Endothelial cell of umbilical vein (primary cell): ENCODE data around the gene SELPLG. TPM values are rescaled to one million over a fixed set of nuclear protein-coding genes. Genes with fewer than 3 reads are reported as not detected.

Experiments used
- BruUV-seq: library from RNA; stranded (reverse); fragments of 400-500 nt; replicated peaks from 2 replicates; lab custom pipeline; 2021; lab: Mats Ljungman, UMichigan
- CTCF ChIA-PET: fragments of 300-600, 350-600 bp; sonication (Branson Sonifier 250); formaldehyde crosslinking; loops from one replicate; lab custom pipeline; 2021; ENCODE audit warnings: antibody characterized with exemption, inconsistent platforms; lab: Charles Lee
- POLR2A ChIA-PET: fragments of 300-600, 350-600 bp; sonication (Branson Sonifier 250); formaldehyde crosslinking; loops from one replicate; lab custom pipeline; 2021; ENCODE audit warnings: antibody characterized with exemption, inconsistent platforms; lab: Charles Lee
- DNase-seq: peaks from one replicate; pipeline ENCODE4 v3.0.0-alpha.2; 2011; ENCODE audit warnings: low read depth, low spot score
- FAIRE-seq: peaks from 2 replicates; lab custom pipeline; 2011; peaks lifted over from hg19 to GRCh38; lab: Jason Lieb, UNC
- H2AFZ ChIP-seq: 2 replicates; pipeline ENCODE4 v1.6.0; 2012; ENCODE audit warnings: low read depth, low read length, control low read depth, inconsistent platforms
- H3K27ac ChIP-seq: 2 replicates; pipeline ENCODE4 v1.5.1; 2011; ENCODE audit warnings: low read depth, mild to moderate bottlenecking, control low read depth, low read length, moderate library complexity; ENCODE audit not compliant: insufficient read depth
- H3K27me3 ChIP-seq, 2 experiments: 2 replicates each; pipeline versions ENCODE4 v1.6.0 to v1.6.1; 2011; ENCODE audit warnings: low read length in 2 of 2, mixed read lengths in 1 of 2; ENCODE audit not compliant: control insufficient read depth in 2 of 2, insufficient read depth in 2 of 2
- H3K36me3 ChIP-seq, 2 experiments: 2 replicates in 1 of 2; 3 replicates in 1 of 2; pipeline ENCODE4 v1.5.1; 2011; ENCODE audit warnings: low read length in 2 of 2, mild to moderate bottlenecking in 1 of 2, moderate library complexity in 1 of 2; ENCODE audit not compliant: control insufficient read depth in 2 of 2, insufficient read depth in 2 of 2; ENCODE audit errors: extremely low read depth in 1 of 2
- H3K4me1 ChIP-seq: 3 replicates; pipeline ENCODE4 v1.5.1; 2011; ENCODE audit warnings: mild to moderate bottlenecking, low read length; ENCODE audit not compliant: control insufficient read depth, insufficient read depth; ENCODE audit errors: extremely low read depth
- H3K4me2 ChIP-seq: 2 replicates; pipeline ENCODE4 v1.6.1; 2011; ENCODE audit warnings: low read length, control low read depth, mixed read lengths; ENCODE audit not compliant: insufficient read depth
- H3K4me3 ChIP-seq, 3 experiments: fragments of 200-600 bp in 1 of 3; sonication (generic), shearing (Covaris generic) in 1 of 3; replicated peaks in 1 of 3; 2 replicates each; pipeline ENCODE4 v1.5.1; 2011 to 2016; ENCODE audit warnings: control low read depth in 3 of 3, low read length in 3 of 3, mild to moderate bottlenecking in 2 of 3, inconsistent platforms in 1 of 3, low read depth in 1 of 3, moderate library complexity in 1 of 3; ENCODE audit not compliant: insufficient read depth in 1 of 3
- H3K79me2 ChIP-seq: 2 replicates; pipeline ENCODE4 v1.6.0; 2012; ENCODE audit warnings: low read length, inconsistent platforms; ENCODE audit not compliant: control insufficient read depth, insufficient read depth
- H3K9ac ChIP-seq: replicated peaks from 2 replicates; pipeline ENCODE3; 2011; ENCODE audit warnings: low read length, control low read depth; ENCODE audit not compliant: insufficient read depth; ENCODE audit errors: extremely low read depth
- H3K9me1 ChIP-seq: replicated peaks from 3 replicates; pipeline ENCODE4 v1.6.0; 2011; ENCODE audit warnings: mild to moderate bottlenecking, low read length; ENCODE audit not compliant: control insufficient read depth, insufficient read depth; ENCODE audit errors: extremely low read depth
- H3K9me3 ChIP-seq: replicated peaks from 2 replicates; pipeline ENCODE4 v1.5.1; 2012; ENCODE audit warnings: low read length, inconsistent platforms; ENCODE audit not compliant: control insufficient read depth, insufficient read depth
- H4K20me1 ChIP-seq: replicated peaks from 2 replicates; pipeline ENCODE3; 2011; ENCODE audit warnings: mild to moderate bottlenecking, low read length; ENCODE audit not compliant: control insufficient read depth, insufficient read depth; ENCODE audit errors: extremely low read depth
- CTCF ChIP-seq, 2 donors: IDR thresholded peaks; 1 replicate in 1 of 2; 2 replicates in 1 of 2; pipeline ENCODE4 v1.5.1; 2011; ENCODE audit warnings: low read length in 2 of 2, mild to moderate bottlenecking in 2 of 2, moderate library complexity in 2 of 2, control low read depth in 1 of 2, inconsistent platforms in 1 of 2, low read depth in 1 of 2; ENCODE audit not compliant: insufficient read depth in 1 of 2; ENCODE audit errors: extremely low read depth in 1 of 2
- EZH2 ChIP-seq: IDR thresholded peaks from 2 replicates; pipeline ENCODE4 v1.6.1; 2012; ENCODE audit warnings: borderline replicate concordance, low read depth, mild to moderate bottlenecking, moderate library complexity, low read length, inconsistent platforms; ENCODE audit not compliant: severe bottlenecking
- FOS ChIP-seq: IDR thresholded peaks from 2 replicates; pipeline ENCODE4 v1.6.1; 2011; ENCODE audit warnings: mild to moderate bottlenecking, low read length, moderate library complexity, borderline replicate concordance; ENCODE audit not compliant: insufficient read depth
- GATA2 ChIP-seq: IDR thresholded peaks from 2 replicates; pipeline ENCODE4 v1.7.0; 2011; ENCODE audit warnings: low read depth, mild to moderate bottlenecking, moderate library complexity, mixed read lengths, low read length; ENCODE audit not compliant: insufficient read length, insufficient read depth
- JUN ChIP-seq: IDR thresholded peaks from 2 replicates; pipeline ENCODE4 v1.6.1; 2011; ENCODE audit warnings: borderline replicate concordance, low read depth; ENCODE audit not compliant: insufficient read length, insufficient read depth
- MAX ChIP-seq: IDR thresholded peaks from 2 replicates; pipeline ENCODE4 v1.6.1; 2011; ENCODE audit not compliant: insufficient read depth, insufficient read length
- MYC ChIP-seq: IDR thresholded peaks from one replicate; pipeline ENCODE4 v1.6.1; 2011; ENCODE audit warnings: mild to moderate bottlenecking, low read depth, low read length
- POLR2A ChIP-seq: IDR thresholded peaks from 2 replicates; pipeline ENCODE4 v1.6.1; 2012; ENCODE audit warnings: low read depth, mild to moderate bottlenecking, control low read depth, low read length
- POLR2AphosphoS5 ChIP-seq: IDR thresholded peaks from 2 replicates; pipeline ENCODE4 v1.6.1; 2012; ENCODE audit warnings: low read depth, mild to moderate bottlenecking, control low read depth, low read length, moderate library complexity; ENCODE audit not compliant: insufficient read depth
- dilution Hi-C: fragments of 300-500 bp; cut with MboI; formaldehyde crosslinking; loops from one replicate; pipeline ENCODE4 v1.15.0; 2019; ENCODE audit warnings: low sequenced_read_pairs; ENCODE audit not compliant: extremely low pct_ligation_motif_present
- intact Hi-C: fragments of 100-400 bp; cut with micrococcal nuclease; formaldehyde crosslinking; loops from one replicate; pipeline ENCODE4 v1.10.0; 2022
- polyA plus RNA-seq, 4 experiments: library from polyadenylated mRNA; depleted of rRNA in 3 of 4; stranded (reverse) in 3 of 4; unstranded in 1 of 4; fragments of >200 nt; gene quantifications; 2 replicates each; pipeline versions ENCODE4 v1.2.1 to v1.2.3, GENCODE V29; 2011 to 2012; ENCODE audit warnings: missing spikeins in 1 of 4
- total RNA-seq: library from RNA; stranded (reverse); gene quantifications from 2 replicates; pipeline ENCODE4 v1.2.3, GENCODE V29; 2021

SELPLG gene
- total and polyA plus RNA-seq, 2 donors (not counting 3 experiments of a cell fraction or from before 2014, with no cell fraction given) = 1.0 to 1.2 TPM

GRCh38 chr12:108616941-108617858, 16.5 kb downstream of the SELPLG start:
- H3K27ac ChIP-seq = no peak overlapping the region
- H3K9me1 ChIP-seq = no peaks in the 10 kb centered on the region
- H3K36me3 ChIP-seq = no peaks in the 10 kb centered on the region
- BruUV-seq = no TSS peak
- H3K4me1 ChIP-seq = peaks cover 5% of the 10 kb centered on the region
- intact Hi-C loops = loop anchor here (5.0 kb wide), 1 partner anchor 100 kb away; the partner anchor contains the start of gene FICD
- FAIRE-seq (no peak), DNase-seq (no peak)
- H4K20me1 ChIP-seq = no peaks in the 10 kb centered on the region
- no peak overlapping the region for H3K9ac ChIP-seq
- no peaks in the 10 kb centered on the region for H3K9me3 ChIP-seq
- no peak for TF ChIP-seq POLR2AphosphoS5
- no peak for TF ChIP-seq CTCF (IDR thresholded peaks at IDR 0.05; ENCODE audit: extremely low read depth in 1 of 2, insufficient read depth in 1 of 2, low read depth in 1 of 2, low read length in 2 of 2)
- TF ChIP-seq JUN = no peak
- TF ChIP-seq MYC = no peak
- no peak for TF ChIP-seq EZH2
- no peak for TF ChIP-seq POLR2A
- no peak for TF ChIP-seq GATA2
- no peak for TF ChIP-seq MAX
- no peak for TF ChIP-seq FOS
- no peaks in the 10 kb centered on the region for H3K27me3 ChIP-seq
- no peak overlapping the region for H3K4me3 ChIP-seq
- H2AFZ ChIP-seq = no peak overlapping the region
- no peaks in the 10 kb centered on the region for H3K79me2 ChIP-seq
- dilution Hi-C loops = no loop called here
- ChIA-PET CTCF (interaction anchor here (0.8 to 6.3 kb wide), 27 partner anchors 9 to 333 kb away, joined by 3 to 86 read pairs (median 6); partner anchors contain the start of genes ISCU and SELPLG), POLR2A (no interaction called here)
- no peak overlapping the region for H3K4me2 ChIP-seq
